Colonic mucosa (tissue), 4 donors: ENCODE results near the gene KHNYN. TPM values are rescaled to one million over a fixed set of nuclear protein-coding genes. Genes with fewer than 3 reads are reported as not detected.

Experiments
- DNase-seq: peaks from one replicate; pipeline ENCODE4 v3.0.0-alpha.2; 2020
- H3K27ac ChIP-seq: fragments of 200-600 bp; one replicate; pipeline ENCODE4 v1.8.0; 2021
- H3K27me3 ChIP-seq: fragments of 200-600 bp; one replicate; pipeline ENCODE4 v1.8.0; 2021
- H3K36me3 ChIP-seq: fragments of 200-600 bp; one replicate; pipeline ENCODE4 v1.8.0; 2021
- H3K4me1 ChIP-seq: fragments of 200-600 bp; one replicate; pipeline ENCODE4 v1.8.0; 2021; ENCODE audit warnings: mild to moderate bottlenecking
- H3K4me3 ChIP-seq: fragments of 200-600 bp; one replicate; pipeline ENCODE4 v1.8.0; 2021
- H3K9ac ChIP-seq, 2 donors: one replicate each; pipeline ENCODE4 v1.7.0; 2013; ENCODE audit warnings: control low read depth in 2 of 2, low read depth in 2 of 2, low read length in 2 of 2
- H3K9me3 ChIP-seq: fragments of 200-600 bp; one replicate; pipeline ENCODE4 v1.8.0; 2021
- intact Hi-C: fragments of 100-400 bp; cut with DNase I; formaldehyde crosslinking; loops from one replicate; pipeline ENCODE4 v1.14.1; 2022
- total RNA-seq, 2 donors: library from RNA; stranded (reverse); fragmentation: NEBNext Ultra II Directional in 1 of 2; extraction: Animal tissue kit (Norgen Biotek cat#: 25700) in 1 of 2; gene quantifications; one replicate each; pipeline ENCODE4 v1.2.1, GENCODE V29; 2021
- TF ChIP-seq, protein P1 (sequence below): fragments of 200-600 bp; IDR thresholded peaks from one replicate; pipeline ENCODE4 v1.8.0; 2022; ENCODE audit warnings: antibody characterized with exemption, mild to moderate bottlenecking
- donor health status: healthy.
- donor health status: DM: no; HTN: no; CAD: no.
- donor health status: DM: no; HTN: no; CAD: no.

The KHNYN gene
- total RNA-seq, 2 donors from 2014 or later, result 82.6 to 90.4 TPM

DNA sequence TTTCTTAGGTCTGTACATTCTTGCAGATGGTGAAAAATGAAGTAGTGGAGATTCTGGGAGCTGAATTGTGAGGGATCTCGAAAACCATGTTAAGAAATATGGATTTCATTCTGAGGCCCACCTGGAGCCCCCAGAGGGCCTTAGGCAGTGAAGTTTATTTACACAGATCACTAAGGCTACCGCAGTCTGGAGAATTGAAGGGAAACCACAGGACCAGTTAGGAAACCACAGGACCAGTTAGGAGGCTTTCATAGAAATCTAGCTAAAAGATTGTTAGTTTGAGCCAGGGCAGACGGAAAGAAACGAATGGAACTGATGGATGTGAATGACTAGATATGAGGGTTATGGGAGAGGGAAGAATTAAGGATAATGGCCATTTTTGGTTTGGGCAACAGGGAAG is 7.5 kb upstream of the KHNYN start:
- Histone ChIP-seq H3K9me3 (no peaks in the 10 kb centered on the region), H3K4me1 (peaks cover 13% of the 10 kb centered on the region), H3K9ac (no peak overlapping the region), H3K27ac (peak overlapping the region; percentile 75), H3K27me3 (no peaks in the 10 kb centered on the region), H3K4me3 (no peak overlapping the region), H3K36me3 (no peaks in the 10 kb centered on the region)
- intact Hi-C loops, result no loop called here
- TF ChIP-seq, protein P1, sequence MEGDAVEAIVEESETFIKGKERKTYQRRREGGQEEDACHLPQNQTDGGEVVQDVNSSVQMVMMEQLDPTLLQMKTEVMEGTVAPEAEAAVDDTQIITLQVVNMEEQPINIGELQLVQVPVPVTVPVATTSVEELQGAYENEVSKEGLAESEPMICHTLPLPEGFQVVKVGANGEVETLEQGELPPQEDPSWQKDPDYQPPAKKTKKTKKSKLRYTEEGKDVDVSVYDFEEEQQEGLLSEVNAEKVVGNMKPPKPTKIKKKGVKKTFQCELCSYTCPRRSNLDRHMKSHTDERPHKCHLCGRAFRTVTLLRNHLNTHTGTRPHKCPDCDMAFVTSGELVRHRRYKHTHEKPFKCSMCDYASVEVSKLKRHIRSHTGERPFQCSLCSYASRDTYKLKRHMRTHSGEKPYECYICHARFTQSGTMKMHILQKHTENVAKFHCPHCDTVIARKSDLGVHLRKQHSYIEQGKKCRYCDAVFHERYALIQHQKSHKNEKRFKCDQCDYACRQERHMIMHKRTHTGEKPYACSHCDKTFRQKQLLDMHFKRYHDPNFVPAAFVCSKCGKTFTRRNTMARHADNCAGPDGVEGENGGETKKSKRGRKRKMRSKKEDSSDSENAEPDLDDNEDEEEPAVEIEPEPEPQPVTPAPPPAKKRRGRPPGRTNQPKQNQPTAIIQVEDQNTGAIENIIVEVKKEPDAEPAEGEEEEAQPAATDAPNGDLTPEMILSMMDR, result no peak
- DNase-seq, result no peak

DNA sequence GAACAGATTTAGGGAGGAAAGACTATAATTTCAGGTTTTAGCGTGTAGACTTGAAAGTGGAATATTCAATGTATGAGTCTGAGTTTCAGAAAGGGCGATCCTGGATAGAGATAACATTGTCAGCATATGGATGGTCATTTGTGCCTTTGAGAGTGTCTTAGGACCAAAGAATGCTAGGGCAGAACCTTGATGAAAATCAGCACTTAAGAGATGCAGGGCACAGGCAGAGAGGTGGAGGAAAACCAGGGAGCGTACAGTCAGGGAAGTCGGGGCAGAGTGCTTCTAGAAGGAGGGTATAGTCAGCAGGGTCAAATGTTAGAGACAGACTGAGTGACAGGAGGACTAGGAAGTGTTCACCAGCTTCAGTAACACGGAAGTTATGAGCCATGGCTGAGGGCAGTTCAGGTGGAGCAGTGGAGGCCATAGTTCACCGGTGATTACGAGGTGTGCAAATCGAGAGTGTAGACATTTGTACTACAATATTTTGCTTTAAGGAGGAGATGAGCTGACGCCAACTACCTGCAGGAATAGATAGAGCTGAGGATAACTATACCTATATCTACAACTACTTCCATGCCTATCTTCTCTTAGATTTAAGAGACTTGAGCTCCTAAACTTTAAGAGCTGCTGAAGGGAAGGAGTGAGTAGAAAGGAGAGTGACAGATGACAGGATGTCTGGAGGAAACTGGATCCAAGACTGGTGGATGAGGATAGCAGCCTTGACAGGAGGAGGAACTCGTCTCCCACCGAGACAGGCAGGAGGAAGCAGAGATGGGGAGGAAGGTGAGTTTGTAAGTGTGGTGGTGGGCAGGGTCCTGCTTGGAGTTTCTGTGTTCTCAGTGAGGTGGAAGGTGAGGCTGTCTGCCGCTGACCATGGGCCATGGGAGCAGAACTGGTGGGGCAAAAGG is 6.8 kb upstream of the KHNYN start:
- Histone ChIP-seq H3K9me3 (no peaks in the 10 kb centered on the region), H3K4me1 (peaks cover 18% of the 10 kb centered on the region), H3K27me3 (no peaks in the 10 kb centered on the region), H3K36me3 (no peaks in the 10 kb centered on the region), H3K9ac (peak overlapping the region; percentile 52 to 74), H3K27ac (peak overlapping the region; percentile 75), H3K4me3 (peak overlapping the region; percentile 14)
- intact Hi-C loops, result no loop called here
- DNase-seq, result peak; percentile 78
- TF ChIP-seq, protein P1, result no peak

DNA sequence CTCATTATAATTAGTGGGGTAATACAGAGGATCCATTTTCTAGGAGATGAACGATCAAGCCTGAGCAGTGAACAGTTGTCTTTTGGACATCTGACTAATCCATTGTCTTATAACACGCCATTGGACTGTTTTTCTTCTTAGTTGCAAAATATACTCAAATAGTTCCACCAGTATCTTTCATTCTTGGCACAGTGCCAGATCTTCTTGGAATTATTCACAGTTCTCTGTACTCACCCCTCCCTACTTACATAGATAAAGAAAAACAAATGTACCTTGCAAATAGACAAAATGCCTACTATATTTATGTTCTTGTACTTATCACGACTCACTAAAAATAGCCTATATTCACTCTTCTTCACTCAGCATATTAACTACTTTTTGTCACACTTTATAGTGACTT is 4.0 kb upstream of the KHNYN start:
- no peaks in the 10 kb centered on the region for H3K27me3 ChIP-seq
- peak overlapping the region; percentile 79 for H3K27ac ChIP-seq
- no peak overlapping the region for H3K9ac ChIP-seq

DNA sequence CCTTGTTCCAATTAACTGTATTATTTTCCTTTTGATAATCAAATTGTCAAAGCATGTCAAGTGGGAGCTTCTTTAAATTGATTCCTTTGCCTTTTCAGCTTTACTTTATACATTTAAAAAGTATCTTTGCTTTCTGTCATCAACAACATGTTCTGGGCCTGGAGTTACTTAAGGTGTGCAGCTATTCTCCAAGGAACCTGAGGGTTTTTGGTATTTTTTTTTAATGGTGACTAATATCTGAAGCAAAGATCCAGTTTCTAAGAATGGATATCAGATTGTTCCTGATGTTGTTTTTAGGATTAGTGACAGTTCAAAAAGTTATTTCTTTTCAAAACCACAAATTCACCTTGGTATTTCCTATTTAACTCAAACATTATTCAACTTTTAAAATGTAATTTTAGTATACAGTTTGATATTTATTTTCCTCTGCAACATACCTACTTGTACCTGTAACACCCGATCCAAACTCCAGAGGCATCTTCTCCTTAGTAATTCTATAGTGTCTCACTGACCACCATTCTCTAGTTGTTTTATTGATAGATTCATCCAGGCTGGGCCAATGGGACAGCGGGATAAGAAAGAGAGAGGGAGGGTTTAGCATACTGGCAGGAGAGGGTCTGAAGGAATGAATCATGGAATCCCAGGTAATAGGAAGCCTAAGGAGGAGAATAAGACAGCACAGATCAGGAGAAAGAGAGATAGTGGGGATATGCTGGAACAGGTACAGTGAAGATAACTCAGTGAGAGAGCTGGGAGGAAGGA is 3.4 kb upstream of the KHNYN start:
- H3K9ac ChIP-seq, result peak overlapping the region in 1 of 2 donors; percentile 69
- no peaks in the 10 kb centered on the region for H3K9me3 ChIP-seq
- H3K27me3 ChIP-seq, result no peaks in the 10 kb centered on the region
- no peak overlapping the region for H3K4me3 ChIP-seq
- peak overlapping the region; percentile 79 for H3K27ac ChIP-seq
- DNase-seq, result no peak
- TF ChIP-seq, protein P1, result no peak
- intact Hi-C loops, result no loop called here
- H3K36me3 ChIP-seq, result no peaks in the 10 kb centered on the region
- H3K4me1 ChIP-seq, result peaks cover 18% of the 10 kb centered on the region

More for the DNA sequence above, 4.0 kb upstream of the KHNYN start:
- intact Hi-C loops, result no loop called here
- peaks cover 16% of the 10 kb centered on the region for H3K4me1 ChIP-seq
- no peaks in the 10 kb centered on the region for H3K9me3 ChIP-seq
- no peak overlapping the region for H3K4me3 ChIP-seq
- no peaks in the 10 kb centered on the region for H3K36me3 ChIP-seq
- TF ChIP-seq, protein P1, result no peak
- no peak for DNase-seq

DNA sequence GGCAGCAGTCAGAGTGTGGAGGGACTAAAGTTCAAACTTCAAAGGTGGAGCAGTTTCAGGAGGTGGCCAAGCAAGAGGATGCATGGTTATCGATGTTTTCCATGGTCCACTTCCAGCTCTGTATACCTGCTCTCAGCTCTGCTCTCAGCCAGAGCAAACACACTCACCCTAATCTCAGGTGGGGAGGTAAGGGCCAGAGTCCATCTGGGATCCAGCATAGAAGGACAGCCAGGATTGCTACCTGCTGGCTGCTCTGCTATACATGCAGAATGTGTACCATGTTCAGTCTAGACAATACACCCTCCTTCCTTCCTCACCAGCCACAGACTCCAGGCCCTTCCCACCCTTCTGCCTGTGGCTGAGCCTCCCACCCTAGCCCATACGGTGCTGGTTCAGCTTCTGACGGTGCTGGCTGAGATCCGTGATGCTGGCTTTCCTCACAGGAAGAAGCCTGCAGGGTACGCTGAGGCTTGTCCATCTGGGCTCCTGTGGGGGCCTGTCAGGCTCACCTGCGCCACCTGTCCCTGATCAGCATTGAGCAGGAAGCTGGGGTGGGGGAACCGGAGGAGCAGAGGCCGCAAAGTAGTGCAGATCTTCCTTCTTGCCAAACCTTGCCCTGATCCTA is 2.7 kb upstream of the KHNYN start:
- peaks cover under 1% of the 10 kb centered on the region for H3K36me3 ChIP-seq
- H3K9me3 ChIP-seq, result no peaks in the 10 kb centered on the region
- TF ChIP-seq, protein P1, result no peak
- peak; percentile 79 for DNase-seq
- peak overlapping the region in 1 of 2 donors; percentile 69 for H3K9ac ChIP-seq
- H3K4me1 ChIP-seq, result peaks cover 23% of the 10 kb centered on the region
- H3K27me3 ChIP-seq, result no peaks in the 10 kb centered on the region
- peak overlapping the region; percentile 79 for H3K27ac ChIP-seq
- no peak overlapping the region for H3K4me3 ChIP-seq
- intact Hi-C loops, result no loop called here
